ENCODE measurements around the gene SH2D1B.

DNA sequence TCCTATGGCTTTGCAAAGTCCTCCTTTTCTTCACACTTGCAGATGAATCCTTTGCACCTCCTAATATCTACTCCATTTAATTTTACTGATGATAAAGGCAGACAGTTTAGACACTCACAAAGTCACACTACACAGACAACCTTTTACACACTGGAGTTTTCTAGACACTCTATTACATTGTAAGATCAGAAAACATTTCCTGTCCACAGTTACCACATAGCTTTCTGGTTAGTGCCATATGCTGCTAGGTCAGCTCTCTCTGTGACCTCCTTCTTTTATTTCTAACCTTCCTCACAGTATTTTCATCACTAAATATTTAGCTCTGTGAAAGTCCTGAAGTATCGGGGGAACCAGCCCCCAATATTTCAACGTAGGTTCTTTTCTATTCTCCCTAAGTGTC is 5.1 kb downstream of the SH2D1B start:
- TF ChIP-seq FOS (IDR thresholded peaks at IDR 0.05; ENCODE audit: borderline replicate concordance, extremely low read depth, insufficient read length) (no peak), YY1 (IDR thresholded peaks at IDR 0.05; ENCODE audit: low read depth, low read length) (no peak), CREB1 (IDR thresholded peaks at IDR 0.05; ENCODE audit: low read depth) (no peak), ATF7 (IDR thresholded peaks at IDR 0.05; ENCODE audit: low read depth) (no peak)
